Keratinocyte (primary cell): Measurements from ENCODE around the gene TMEM126B. TPM values are rescaled to one million over a fixed set of nuclear protein-coding genes. Genes with fewer than 3 reads are reported as not detected.
"Not testable (repeated sequence)": the region's sequence is repeated elsewhere in the genome, so short reads cannot be mapped to it uniquely, and the experiment has no call there.

Source experiments
- DNase-seq: peaks from one replicate; pipeline ENCODE4 v3.0.0-alpha.2; 2011; ENCODE audit warnings: low read depth, missing footprints, low spot score
- FAIRE-seq: peaks from 2 replicates; lab custom pipeline; 2011; peaks lifted over from hg19 to GRCh38; lab: Jason Lieb, UNC
- H2AFZ ChIP-seq: 2 replicates; pipeline ENCODE4 v1.6.0; 2012; ENCODE audit warnings: low read length, control low read depth, inconsistent platforms; ENCODE audit not compliant: control insufficient read depth
- H3K27ac ChIP-seq: 2 replicates; pipeline ENCODE4 v1.5.1; 2011; ENCODE audit warnings: low read length; ENCODE audit not compliant: control insufficient read depth, insufficient read depth
- H3K27me3 ChIP-seq: 3 replicates; pipeline ENCODE4 v1.6.0; 2011; ENCODE audit warnings: low read length; ENCODE audit not compliant: control insufficient read depth, insufficient read depth; ENCODE audit errors: extremely low read depth
- H3K36me3 ChIP-seq, 2 experiments: 2 replicates in 1 of 2; 3 replicates in 1 of 2; pipeline ENCODE4 v1.5.1; 2011; ENCODE audit warnings: low read length in 2 of 2, mild to moderate bottlenecking in 1 of 2; ENCODE audit not compliant: control insufficient read depth in 2 of 2, insufficient read depth in 2 of 2; ENCODE audit errors: extremely low read depth in 1 of 2
- H3K4me1 ChIP-seq: 3 replicates; pipeline ENCODE4 v1.5.1; 2011; ENCODE audit warnings: low read length; ENCODE audit not compliant: control insufficient read depth, insufficient read depth; ENCODE audit errors: extremely low read depth
- H3K4me2 ChIP-seq: 3 replicates; pipeline ENCODE4 v1.6.0; 2011; ENCODE audit warnings: low read depth, low read length; ENCODE audit not compliant: control insufficient read depth, insufficient read depth; ENCODE audit errors: extremely low read depth
- H3K4me3 ChIP-seq, 3 experiments: fragments of 200-600 bp in 1 of 3; sonication (generic) in 1 of 3; 2 replicates in 2 of 3; 3 replicates in 1 of 3; pipeline ENCODE4 v1.5.1; 2011 to 2016; ENCODE audit warnings: low read length in 3 of 3, mild to moderate bottlenecking in 3 of 3, control low read depth in 2 of 3, inconsistent platforms in 1 of 3, low read depth in 1 of 3, mixed read lengths in 1 of 3, mixed run types in 1 of 3, moderate library complexity in 1 of 3; ENCODE audit not compliant: control insufficient read depth in 2 of 3, insufficient read depth in 2 of 3; ENCODE audit errors: extremely low read depth in 1 of 3
- H3K79me2 ChIP-seq: 2 replicates; pipeline ENCODE4 v1.6.0; 2012; ENCODE audit warnings: low read length; ENCODE audit not compliant: control insufficient read depth, insufficient read depth
- H3K9ac ChIP-seq: 3 replicates; pipeline ENCODE4 v1.6.0; 2011; ENCODE audit warnings: low read length; ENCODE audit not compliant: control insufficient read depth, insufficient read depth; ENCODE audit errors: extremely low read depth
- H3K9me1 ChIP-seq: 3 replicates; pipeline ENCODE4 v1.6.0; 2011; ENCODE audit warnings: low read length; ENCODE audit not compliant: control insufficient read depth, insufficient read depth; ENCODE audit errors: extremely low read depth
- H3K9me3 ChIP-seq: 2 replicates; pipeline ENCODE4 v1.5.1; 2012; ENCODE audit warnings: low read depth, low read length; ENCODE audit not compliant: control insufficient read depth
- H4K20me1 ChIP-seq: 3 replicates; pipeline ENCODE4 v1.6.0; 2011; ENCODE audit warnings: low read length; ENCODE audit not compliant: control insufficient read depth, insufficient read depth; ENCODE audit errors: extremely low read depth
- CTCF ChIP-seq, 3 experiments: IDR thresholded peaks in 1 of 3; conservative IDR thresholded peaks in 1 of 3; optimal IDR thresholded peaks in 1 of 3; 2 replicates in 2 of 3; 3 replicates in 1 of 3; pipeline versions ENCODE3 to v1.5.1; 2011; ENCODE audit warnings: low read length in 3 of 3, mild to moderate bottlenecking in 3 of 3, moderate library complexity in 2 of 3, control low read depth in 1 of 3, inconsistent platforms in 1 of 3; ENCODE audit not compliant: insufficient read depth in 2 of 3; ENCODE audit errors: extremely low read depth in 1 of 3
- EZH2 ChIP-seq: IDR thresholded peaks from one replicate; pipeline ENCODE4 v1.6.1; 2012; ENCODE audit warnings: inconsistent platforms, mild to moderate bottlenecking, low read length, moderate library complexity
- dilution Hi-C: fragments of 300-500 bp; cut with MboI; formaldehyde crosslinking; loops from one replicate; pipeline ENCODE4 v1.7.0; 2020; ENCODE audit warnings: low sequenced_read_pairs; ENCODE audit not compliant: extremely low pct_ligation_motif_present
- polyA plus RNA-seq, 5 experiments: library from polyadenylated mRNA; depleted of rRNA in 3 of 5; stranded (reverse) in 3 of 5; stranded (forward) in 1 of 5; unstranded in 1 of 5; fragments of >200 nt; gene quantifications; 1 replicate in 1 of 5; 2 replicates in 3 of 5; 3 replicates in 1 of 5; pipeline versions ENCODE4 v1.2.1 to v1.2.3, GENCODE V29; 2011 to 2012; ENCODE audit warnings: missing spikeins in 2 of 5, low read depth in 1 of 5, low replicate concordance in 1 of 5

The TMEM126B gene
- polyA plus RNA-seq, 1 donor (not counting 4 experiments of a cell fraction or from before 2014, with no cell fraction given): 105 TPM

DNA sequence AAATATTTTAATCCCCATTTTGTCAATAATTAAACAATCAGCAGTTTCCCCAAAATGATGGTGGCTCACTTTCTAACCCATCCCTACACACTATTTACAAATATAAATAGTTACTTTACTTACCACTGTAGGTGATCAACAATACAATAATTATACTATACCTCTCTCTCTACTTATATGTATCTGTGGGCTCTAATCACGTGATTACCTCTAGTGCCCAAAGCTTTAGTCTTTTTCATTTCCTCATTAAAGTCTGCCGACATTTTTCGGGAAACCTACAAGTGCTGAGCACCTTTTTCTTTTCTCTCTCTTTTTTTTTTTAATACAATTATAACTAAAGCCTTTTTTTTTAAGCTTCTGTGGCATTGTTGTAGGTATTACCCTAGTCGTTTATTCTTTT is 25.2 kb upstream of the TMEM126B start:
- TF ChIP-seq CTCF (optimal IDR thresholded peaks at IDR 0.05 in 1 of 3, IDR thresholded peaks at IDR 0.05 in 1 of 3, conservative IDR thresholded peaks at IDR 0.05 in 1 of 3; ENCODE audit: extremely low read depth in 1 of 3, insufficient read depth in 2 of 3, low read length in 3 of 3) (no peak), EZH2 (no peak)
- H3K36me3 ChIP-seq: no peaks in the 10 kb centered on the region
- no peak for FAIRE-seq

DNA sequence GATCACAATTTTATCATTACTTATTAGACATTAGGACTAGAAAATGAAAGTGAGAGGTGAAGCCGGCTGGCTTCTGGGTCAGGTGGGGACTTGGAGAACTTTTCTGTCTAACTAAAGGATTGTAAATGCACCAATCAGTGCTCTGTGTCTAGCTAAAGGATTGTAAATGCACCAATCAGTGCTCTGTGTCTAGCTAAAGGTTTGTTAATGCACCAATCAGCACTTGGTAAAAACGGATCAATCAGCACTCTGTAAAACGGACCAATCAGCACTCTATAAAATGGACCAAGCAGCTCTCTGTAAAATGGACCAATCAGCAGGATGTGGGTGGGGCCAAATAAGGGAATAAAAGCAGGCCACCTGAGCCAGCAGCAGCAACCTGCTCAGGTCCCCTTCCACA is 22.2 kb upstream of the TMEM126B start:
- H3K9me3 ChIP-seq, H3K4me2 ChIP-seq, H3K79me2 ChIP-seq, H3K9me1 ChIP-seq, DNase-seq, H3K27me3 ChIP-seq, H3K36me3 ChIP-seq, dilution Hi-C loops, H2AFZ ChIP-seq, H3K27ac ChIP-seq, H3K4me3 ChIP-seq, H3K9ac ChIP-seq, H3K4me1 ChIP-seq, FAIRE-seq, H4K20me1 ChIP-seq: not testable (repeated sequence)

More for the DNA sequence above, 25.2 kb upstream of the TMEM126B start:
- no peaks in the 10 kb centered on the region for H4K20me1 ChIP-seq
- DNase-seq: no peak
- no peaks in the 10 kb centered on the region for H3K79me2 ChIP-seq
- dilution Hi-C loops: no loop called here
- no peak overlapping the region for H3K9ac ChIP-seq
- H3K4me3 ChIP-seq: no peak overlapping the region
- no peaks in the 10 kb centered on the region for H3K9me1 ChIP-seq
- H2AFZ ChIP-seq: no peak overlapping the region
- no peaks in the 10 kb centered on the region for H3K4me1 ChIP-seq
- H3K9me3 ChIP-seq: no peaks in the 10 kb centered on the region
- H3K4me2 ChIP-seq: no peak overlapping the region
- no peaks in the 10 kb centered on the region for H3K27me3 ChIP-seq
- H3K27ac ChIP-seq: no peak overlapping the region

GRCh38 chr11:85608621-85609020 is 19.8 kb upstream of the TMEM126B start:
- dilution Hi-C loops, H3K4me1 ChIP-seq, H3K9me3 ChIP-seq, H4K20me1 ChIP-seq, H3K79me2 ChIP-seq, H3K36me3 ChIP-seq, H3K27me3 ChIP-seq, FAIRE-seq, DNase-seq, H2AFZ ChIP-seq, H3K9ac ChIP-seq, H3K27ac ChIP-seq, H3K4me2 ChIP-seq, H3K9me1 ChIP-seq, H3K4me3 ChIP-seq: not testable (repeated sequence)

GRCh38 chr11:85609286-85609685 is 19.1 kb upstream of the TMEM126B start:
- H3K4me3 ChIP-seq, H3K27me3 ChIP-seq, H4K20me1 ChIP-seq, H3K36me3 ChIP-seq, dilution Hi-C loops, H3K4me2 ChIP-seq, H3K4me1 ChIP-seq, H3K9ac ChIP-seq, H2AFZ ChIP-seq, H3K27ac ChIP-seq, H3K9me3 ChIP-seq, H3K79me2 ChIP-seq, DNase-seq, H3K9me1 ChIP-seq, FAIRE-seq: not testable (repeated sequence)
